H9 (cell line): ENCODE measurements around the gene PLG. TPM values are rescaled to one million over a fixed set of nuclear protein-coding genes. Genes with fewer than 3 reads are reported as not detected.

Source experiments
- DNase-seq: peaks from one replicate; pipeline ENCODE4 v3.0.0-alpha.2; 2017
- H2AFZ ChIP-seq: one replicate; pipeline ENCODE4 v1.6.1; 2013; ENCODE audit warnings: mild to moderate bottlenecking, low read length, control low read depth, moderate library complexity
- H2AK5ac ChIP-seq: 2 replicates; pipeline ENCODE4 v1.6.1; 2013; ENCODE audit warnings: low read length, control low read depth, mixed read lengths; ENCODE audit not compliant: insufficient read length
- H2BK120ac ChIP-seq: one replicate; pipeline ENCODE4 v1.6.1; 2013; ENCODE audit warnings: low read depth, mild to moderate bottlenecking, low read length, control low read depth, inconsistent platforms; ENCODE audit not compliant: poor library complexity, severe bottlenecking
- H2BK12ac ChIP-seq: 2 replicates; pipeline ENCODE4 v1.6.1; 2013; ENCODE audit warnings: low read length, control low read depth, mixed read lengths, low read depth; ENCODE audit not compliant: insufficient read length
- H2BK15ac ChIP-seq: 2 replicates; pipeline ENCODE4 v1.6.1; 2013; ENCODE audit warnings: low read depth, low read length, control low read depth
- H2BK20ac ChIP-seq: one replicate; pipeline ENCODE4 v1.6.1; 2013; ENCODE audit warnings: low read depth, mild to moderate bottlenecking, low read length, control low read depth, inconsistent platforms; ENCODE audit not compliant: poor library complexity, severe bottlenecking
- H2BK5ac ChIP-seq: 2 replicates; pipeline ENCODE4 v1.6.1; 2013; ENCODE audit warnings: low read length, control low read depth, mixed read lengths; ENCODE audit not compliant: insufficient read length
- H3K14ac ChIP-seq: 2 replicates; pipeline ENCODE4 v1.6.1; 2013; ENCODE audit warnings: low read length, control low read depth; ENCODE audit not compliant: insufficient read depth
- H3K18ac ChIP-seq: 2 replicates; pipeline ENCODE4 v1.6.1; 2013; ENCODE audit warnings: low read depth, mild to moderate bottlenecking, mixed read lengths, low read length, control low read depth; ENCODE audit not compliant: insufficient read length
- H3K23ac ChIP-seq: 2 replicates; pipeline ENCODE4 v1.6.1; 2013; ENCODE audit warnings: low read length, control low read depth, mixed read lengths, low read depth; ENCODE audit not compliant: insufficient read length
- H3K23me2 ChIP-seq: 2 replicates; pipeline ENCODE4 v1.6.1; 2013; ENCODE audit warnings: low read depth, mild to moderate bottlenecking, mixed read lengths, low read length, control low read depth; ENCODE audit not compliant: insufficient read length, poor library complexity, severe bottlenecking
- H3K27ac ChIP-seq: 2 replicates; pipeline ENCODE4 v1.5.1; 2013; ENCODE audit warnings: low read length, control low read depth, mixed read lengths, low read depth; ENCODE audit not compliant: insufficient read length
- H3K27me3 ChIP-seq: 2 replicates; pipeline ENCODE4 v1.6.1; 2013; ENCODE audit warnings: low read length, control low read depth, inconsistent platforms; ENCODE audit not compliant: insufficient read depth
- H3K4ac ChIP-seq: 2 replicates; pipeline ENCODE4 v1.6.1; 2013; ENCODE audit warnings: low read depth, mild to moderate bottlenecking, control low read depth, inconsistent platforms, low read length, moderate library complexity
- H3K4me1 ChIP-seq: 2 replicates; pipeline ENCODE4 v1.6.1; 2013; ENCODE audit warnings: low read length, control low read depth, inconsistent platforms; ENCODE audit not compliant: insufficient read depth
- H3K4me2 ChIP-seq: 2 replicates; pipeline ENCODE4 v1.6.1; 2013; ENCODE audit warnings: low read length, control low read depth, mixed read lengths; ENCODE audit not compliant: insufficient read length, insufficient read depth
- H3K56ac ChIP-seq: 2 replicates; pipeline ENCODE4 v1.6.1; 2013; ENCODE audit warnings: low read depth, mild to moderate bottlenecking, mixed read lengths, low read length, control low read depth; ENCODE audit not compliant: insufficient read length
- H3K79me1 ChIP-seq: 2 replicates; pipeline ENCODE4 v1.6.1; 2013; ENCODE audit warnings: low read depth, mild to moderate bottlenecking, moderate library complexity, low read length, control low read depth, inconsistent platforms; ENCODE audit not compliant: insufficient read depth, poor library complexity, severe bottlenecking
- H3K79me2 ChIP-seq: 2 replicates; pipeline ENCODE4 v1.6.1; 2013; ENCODE audit warnings: low read length, control low read depth, inconsistent platforms; ENCODE audit not compliant: insufficient read depth
- H3K9ac ChIP-seq: 2 replicates; pipeline ENCODE4 v1.6.1; 2013; ENCODE audit warnings: low read length, control low read depth, mixed read lengths; ENCODE audit not compliant: insufficient read length; ENCODE audit errors: extremely low read depth
- H3K9me3 ChIP-seq: one replicate; pipeline ENCODE4 v1.6.1; 2013; ENCODE audit warnings: low read depth, low read length, inconsistent platforms; ENCODE audit not compliant: control insufficient read depth
- H3T11ph ChIP-seq: one replicate; pipeline ENCODE4 v1.6.1; 2013; ENCODE audit warnings: mild to moderate bottlenecking, low read length, control low read depth, inconsistent platforms
- H4K20me1 ChIP-seq: one replicate; pipeline ENCODE4 v1.6.1; 2013; ENCODE audit not compliant: control insufficient read depth, insufficient read length, insufficient read depth
- H4K5ac ChIP-seq: 2 replicates; pipeline ENCODE4 v1.6.1; 2013; ENCODE audit warnings: low read depth, mild to moderate bottlenecking, mixed read lengths, low read length, control low read depth; ENCODE audit not compliant: insufficient read length
- H4K8ac ChIP-seq: replicated peaks from 2 replicates; pipeline ENCODE4 v1.6.1; 2013; ENCODE audit warnings: low read length, control low read depth, mixed read lengths, low read depth; ENCODE audit not compliant: insufficient read length
- H4K91ac ChIP-seq: 2 replicates; pipeline ENCODE4 v1.6.1; 2013; ENCODE audit warnings: low read depth, mild to moderate bottlenecking, moderate library complexity, mixed read lengths, low read length, control low read depth; ENCODE audit not compliant: insufficient read length
- H3K27ac Mint-ChIP-seq, 3 experiments: 2 replicates in 2 of 3; 3 replicates in 1 of 3; pipeline ENCODE4 v1.8.0; 2020 to 2021; ENCODE audit warnings: mixed read lengths in 3 of 3, mild to moderate bottlenecking in 1 of 3, moderate library complexity in 1 of 3
- H3K27me3 Mint-ChIP-seq: 2 replicates; pipeline ENCODE4 v1.8.0; 2021; ENCODE audit warnings: low read depth, mild to moderate bottlenecking, moderate library complexity, mixed read lengths
- H3K36me3 Mint-ChIP-seq, 3 experiments: 2 replicates in 2 of 3; 3 replicates in 1 of 3; pipeline ENCODE4 v1.8.0; 2020 to 2021; ENCODE audit warnings: low read depth in 3 of 3, mixed read lengths in 3 of 3; ENCODE audit not compliant: insufficient read depth in 1 of 3
- H3K4me1 Mint-ChIP-seq, 2 experiments: 2 replicates each; pipeline ENCODE4 v1.8.0; 2020; ENCODE audit warnings: mixed read lengths in 2 of 2
- H3K4me3 Mint-ChIP-seq, 2 experiments: 2 replicates in 1 of 2; 3 replicates in 1 of 2; pipeline ENCODE4 v1.8.0; 2020 to 2021; ENCODE audit warnings: mild to moderate bottlenecking in 2 of 2, mixed read lengths in 2 of 2, moderate library complexity in 1 of 2
- H3K9me3 Mint-ChIP-seq, 2 experiments: 2 replicates in 1 of 2; 3 replicates in 1 of 2; pipeline ENCODE4 v1.8.0; 2020; ENCODE audit warnings: mild to moderate bottlenecking in 2 of 2, mixed read lengths in 2 of 2, moderate library complexity in 1 of 2
- CTCF ChIP-seq: fragments of 200-600 bp; sonication (generic); conservative IDR thresholded peaks from 3 replicates; pipeline ENCODE4 v1.8.0; 2021; ENCODE audit warnings: antibody characterized with exemption, mild to moderate bottlenecking
- WGBS: extraction: QIAGEN DNeasy Blood & Tissue Kit; methylation state at CpG from one replicate; pipeline ENCODE4 v1.1.7; 2013; ENCODE audit warnings: missing lambda C conversion rate, low lambda C conversion rate, mixed read lengths; ENCODE audit not compliant: insufficient read length; ENCODE audit errors: extremely low coverage; 5-methylcytosine and 5-hydroxymethylcytosine counted together
- total RNA-seq: library from RNA; stranded (reverse); gene quantifications from 2 replicates; pipeline ENCODE4 v1.2.1, GENCODE V29; 2021

PLG gene
- total RNA-seq, 1 experiment from 2014 or later = not detected

GRCh38 chr6:160678744-160679401, 23.2 kb upstream of the PLG start:
- Histone ChIP-seq H4K20me1 (no peaks in the 10 kb centered on the region), H3T11ph (no peak overlapping the region), H3K23ac (no peak overlapping the region), H3K14ac (no peak overlapping the region), H2BK5ac (no peak overlapping the region), H3K27ac (no peak overlapping the region), H2BK20ac (no peak overlapping the region), H4K91ac (no peak overlapping the region), H3K4ac (no peak overlapping the region), H2BK120ac (no peak overlapping the region), H3K4me2 (peak overlapping the region; percentile 0), H3K79me1 (no peaks in the 10 kb centered on the region), H3K9me3 (no peaks in the 10 kb centered on the region), H2BK15ac (no peak overlapping the region), H2AFZ (no peak overlapping the region), H3K18ac (no peak overlapping the region), H4K8ac (no peak overlapping the region), H2AK5ac (no peak overlapping the region), H3K4me1 (no peaks in the 10 kb centered on the region), H3K23me2 (no peaks in the 10 kb centered on the region), H4K5ac (no peak overlapping the region), H3K9ac (no peak overlapping the region), H3K79me2 (no peaks in the 10 kb centered on the region), H3K56ac (no peak overlapping the region), H2BK12ac (no peak overlapping the region), H3K27me3 (no peaks in the 10 kb centered on the region; the same call in 1 of the 2 replicates)
- DNase-seq = peak; percentile 39
- TF ChIP-seq CTCF = no peak
- Mint-ChIP-seq H3K9me3 (peaks cover 5% of the 10 kb centered on the region in 2 experiments; a peak in 3 of 5 replicates), H3K36me3 (no peaks in the 10 kb centered on the region), H3K27ac (no peak overlapping the region; a peak in 1 of 7 replicates), H3K4me3 (peak overlapping the region; percentile 66 to 81), H3K4me1 (no peaks in the 10 kb centered on the region; a peak in 1 of 4 replicates), H3K27me3 (peaks cover 41% of the 10 kb centered on the region)
- no CpG with 5 or more reads among the region's 42 CpGs for WGBS
